OCI-LY3 (cell line): ENCODE data around the gene FYN.

ENCODE experiments used
- CTCF ChIP-seq: fragments of 200-600, 300-600 bp; sonication (generic); IDR thresholded peaks from 2 replicates; pipeline ENCODE4 v1.5.1; 2014; ENCODE audit warnings: antibody characterized with exemption, low read length, low read depth
- EZH2phosphoT487 ChIP-seq: fragments of 200-600 bp; shearing (Covaris generic); IDR thresholded peaks from 2 replicates; pipeline ENCODE4 v1.6.1; 2018; ENCODE audit warnings: antibody characterized with exemption, mixed run types, low read depth

DNA sequence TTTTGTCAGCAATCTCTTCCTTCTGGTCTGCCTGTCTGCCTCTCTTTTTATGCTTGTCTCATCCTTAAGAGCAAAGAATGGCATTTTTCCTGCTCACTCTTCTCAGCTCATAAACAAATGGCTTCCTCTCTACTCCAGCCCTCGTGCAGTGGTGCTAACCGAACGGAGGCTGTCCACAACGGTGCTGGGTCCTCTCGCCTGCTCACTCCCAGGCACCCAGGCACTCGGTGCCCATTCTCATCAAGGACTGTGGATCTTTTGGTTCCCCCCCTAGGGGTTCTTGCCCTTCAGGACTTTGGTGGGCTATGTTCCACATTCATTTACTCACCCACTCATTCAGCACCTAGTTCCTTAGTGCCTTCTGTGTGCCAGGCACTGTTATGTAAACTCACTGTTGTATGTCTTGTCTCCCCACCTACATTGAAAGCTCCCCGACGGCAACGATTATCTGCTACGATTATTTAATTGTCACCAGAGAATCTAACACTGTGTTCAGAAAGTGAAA is 113.9 kb downstream of the FYN start:
- TF ChIP-seq CTCF (no peak), EZH2phosphoT487 (no peak)
